OCI-LY7 (cell line): Measurements from ENCODE around the gene PITPNM1. TPM values are rescaled to one million over a fixed set of nuclear protein-coding genes. Genes with fewer than 3 reads are reported as not detected.

ENCODE experiments used
- BruUV-seq: library from RNA; stranded (reverse); fragments of 400-500 nt; replicated peaks from 2 replicates; lab custom pipeline; 2021; lab: Mats Ljungman, UMichigan
- CTCF ChIA-PET: fragments of 300-600 bp; sonication (Branson Sonifier 250); formaldehyde crosslinking; loops from one replicate; lab custom pipeline; 2022; ENCODE audit warnings: antibody characterized with exemption; ENCODE audit not compliant: unreplicated experiment; lab: Charles Lee
- POLR2A ChIA-PET: fragments of 300-600 bp; sonication (Branson Sonifier 250); formaldehyde crosslinking; loops from one replicate; lab custom pipeline; 2022; ENCODE audit warnings: antibody characterized with exemption; lab: Charles Lee
- DNase-seq: peaks from one replicate; pipeline ENCODE4 v3.0.0-alpha.2; 2015; ENCODE audit warnings: low spot score
- H2AFZ ChIP-seq: fragments of 200-600 bp; sonication (generic), shearing (Covaris generic); 2 replicates; pipeline ENCODE4 v1.6.1; 2014; ENCODE audit warnings: mild to moderate bottlenecking, antibody characterized with exemption, low read length, moderate library complexity
- H3K27ac ChIP-seq: fragments of 200-600 bp; sonication (generic); 2 replicates; pipeline ENCODE4 v1.5.1; 2014; ENCODE audit warnings: mixed run types, low read depth, mild to moderate bottlenecking, moderate library complexity, low read length, inconsistent platforms; ENCODE audit not compliant: poor library complexity, severe bottlenecking
- H3K36me3 ChIP-seq: fragments of 200-600 bp; sonication (generic); 2 replicates; pipeline ENCODE4 v1.6.1; 2014; ENCODE audit warnings: mild to moderate bottlenecking, antibody characterized with exemption, low read length, moderate library complexity, mixed read lengths; ENCODE audit not compliant: insufficient read depth
- H3K4me1 ChIP-seq: fragments of 200-600 bp; sonication (generic); 2 replicates; pipeline ENCODE4 v1.5.1; 2014; ENCODE audit warnings: mild to moderate bottlenecking, low read length; ENCODE audit not compliant: insufficient read depth, poor library complexity, severe bottlenecking
- H3K4me2 ChIP-seq: fragments of 200-600 bp; sonication (generic); 2 replicates; pipeline ENCODE4 v1.6.1; 2014; ENCODE audit warnings: mild to moderate bottlenecking, low read length
- H3K4me3 ChIP-seq: fragments of 200-600 bp; sonication (generic); 2 replicates; pipeline ENCODE4 v1.5.1; 2014; ENCODE audit warnings: mild to moderate bottlenecking, low read depth, low read length; ENCODE audit not compliant: poor library complexity, severe bottlenecking
- H3K79me2 ChIP-seq: fragments of 200-600 bp; sonication (generic); 2 replicates; pipeline ENCODE4 v1.6.1; 2016; ENCODE audit warnings: low read depth, mild to moderate bottlenecking, low read length, moderate library complexity, mixed read lengths; ENCODE audit not compliant: insufficient read depth
- H3K9me2 ChIP-seq: fragments of 200-600 bp; sonication (generic); 2 replicates; pipeline ENCODE4 v1.6.1; 2016; ENCODE audit warnings: mild to moderate bottlenecking, low read length, mixed read lengths; ENCODE audit not compliant: insufficient read depth
- H3K9me3 ChIP-seq: fragments of 200-600 bp; sonication (generic); 2 replicates; pipeline ENCODE4 v1.6.1; 2014; ENCODE audit warnings: mild to moderate bottlenecking, mixed run types, low read length, mixed read lengths
- H4K20me1 ChIP-seq: fragments of 200-600 bp; sonication (generic); 2 replicates; pipeline ENCODE4 v1.6.1; 2014; ENCODE audit warnings: mild to moderate bottlenecking, antibody characterized with exemption, low read length, moderate library complexity, mixed read lengths; ENCODE audit not compliant: insufficient read depth
- EZH2phosphoT487 ChIP-seq: fragments of 200-600 bp; sonication (generic); IDR thresholded peaks from 2 replicates; pipeline ENCODE4 v1.6.1; 2018; ENCODE audit warnings: low read depth, borderline replicate concordance, mild to moderate bottlenecking, mixed run types, antibody characterized with exemption, low read length, moderate library complexity, mixed read lengths
- intact Hi-C: fragments of 100-400 bp; cut with micrococcal nuclease; formaldehyde crosslinking; loops from one replicate; pipeline ENCODE4 v1.10.0; 2022; ENCODE audit not compliant: unreplicated experiment
- total RNA-seq, 2 experiments: library from RNA; depleted of rRNA in 1 of 2; stranded (reverse); fragments of >200 nt in 1 of 2; shearing (Covaris generic) in 1 of 2; gene quantifications; 2 replicates each; pipeline ENCODE4 v1.2.3, GENCODE V29; 2014 to 2022
- TF ChIP-seq, protein P1 (sequence below): fragments of 200-600 bp; sonication (generic); conservative IDR thresholded peaks from 2 replicates; pipeline ENCODE4 v1.5.1; 2014; ENCODE audit warnings: mild to moderate bottlenecking, antibody characterized with exemption, low read length, moderate library complexity, mixed read lengths

PITPNM1 gene
- total RNA-seq, 2 experiments from 2014 or later = 37.2 to 51.3 TPM

DNA sequence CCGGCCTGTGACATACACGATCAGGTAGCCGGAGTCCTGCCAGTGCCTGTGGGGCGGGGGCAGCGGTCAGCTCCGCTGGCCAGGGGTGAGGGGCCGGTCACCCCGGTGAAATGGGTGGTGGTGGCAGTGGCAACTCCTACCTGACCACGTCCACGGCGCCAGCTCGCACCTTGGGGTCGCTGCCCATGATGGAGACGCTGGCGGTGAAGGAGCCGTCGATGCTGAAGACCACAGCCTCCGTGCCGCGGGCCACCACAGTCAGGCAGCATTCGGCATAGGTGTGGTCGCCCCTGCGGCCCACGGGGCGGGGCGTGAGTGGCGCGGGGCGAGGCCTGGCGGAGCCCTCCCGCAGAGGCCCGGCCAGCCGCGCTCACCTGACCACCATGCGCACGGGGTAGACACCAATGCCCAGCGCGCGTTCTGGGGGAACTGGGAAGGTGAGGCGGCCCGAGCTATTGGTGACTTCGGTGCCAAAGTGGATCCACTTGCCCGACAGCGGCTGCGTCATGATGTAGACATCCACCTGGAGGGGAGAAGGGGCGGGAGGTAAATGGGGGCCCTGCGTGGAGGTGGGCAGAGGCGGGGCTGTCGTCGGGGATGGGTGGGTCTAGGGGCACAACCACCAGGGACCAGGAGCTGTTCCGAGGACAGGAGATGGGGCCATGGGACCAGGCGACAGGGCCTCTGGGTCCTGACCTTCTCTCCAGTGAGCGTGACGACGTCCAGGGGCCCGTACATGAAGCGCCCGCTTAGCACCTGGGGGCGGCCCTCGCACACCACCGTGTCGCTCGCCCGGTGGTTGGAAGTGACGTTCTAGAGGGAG is 11.4 kb downstream of the PITPNM1 start:
- DNase-seq = no peak
- POLR2A ChIA-PET = no interaction called here

DNA sequence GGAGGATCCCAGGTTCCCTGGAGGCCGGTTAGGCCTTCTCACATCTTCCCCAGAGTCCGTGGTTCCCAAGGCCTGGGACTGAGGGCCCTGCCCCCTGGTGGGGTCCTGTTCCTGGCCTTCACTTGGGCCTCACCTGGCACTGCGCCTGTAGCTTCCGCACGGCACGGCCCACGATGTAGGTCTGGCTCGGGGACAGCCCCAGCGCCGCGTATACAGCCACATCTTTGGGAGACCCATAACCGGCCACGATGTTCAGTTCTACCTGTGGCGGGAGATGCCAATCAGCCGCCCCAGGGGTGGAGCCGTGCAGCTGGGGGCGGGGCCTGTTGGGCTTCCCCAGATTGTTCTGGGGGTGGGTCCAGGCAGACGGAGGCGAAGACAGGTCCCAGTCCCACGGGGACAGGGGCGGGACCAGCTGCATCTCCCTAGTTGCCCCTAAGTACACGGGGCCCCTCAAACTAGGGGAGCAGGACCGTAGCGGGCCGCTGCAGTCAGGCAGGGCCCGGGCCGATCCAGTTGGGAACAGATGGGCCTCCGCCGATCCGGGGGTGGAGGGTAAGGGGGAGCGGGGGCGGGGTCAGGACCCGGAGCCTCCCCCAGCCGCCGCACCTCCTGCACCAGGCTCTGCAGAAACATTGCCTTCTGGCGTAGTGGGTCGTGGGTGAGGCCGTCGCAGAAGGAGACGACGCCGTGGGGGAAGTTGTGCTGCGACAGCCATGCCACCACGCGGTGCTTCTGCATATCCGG is 12.2 kb downstream of the PITPNM1 start:
- CTCF ChIA-PET = no interaction called here
- BruUV-seq = no TSS peak
- intact Hi-C loops = no loop called here

More for the DNA sequence above, 11.4 kb downstream of the PITPNM1 start:
- no TSS peak for BruUV-seq
- no peaks in the 10 kb centered on the region for H3K9me3 ChIP-seq
- no peak overlapping the region for H3K4me2 ChIP-seq
- CTCF ChIA-PET = no interaction called here
- no peaks in the 10 kb centered on the region for H4K20me1 ChIP-seq
- H3K9me2 ChIP-seq = no peaks in the 10 kb centered on the region
- no peak overlapping the region for H3K4me3 ChIP-seq
- H3K4me1 ChIP-seq = no peaks in the 10 kb centered on the region
- no peak overlapping the region for H2AFZ ChIP-seq
- H3K36me3 ChIP-seq = peaks cover 51% of the 10 kb centered on the region; the same call in 1 of the 2 replicates
- no peaks in the 10 kb centered on the region for H3K79me2 ChIP-seq
- TF ChIP-seq, protein P1, sequence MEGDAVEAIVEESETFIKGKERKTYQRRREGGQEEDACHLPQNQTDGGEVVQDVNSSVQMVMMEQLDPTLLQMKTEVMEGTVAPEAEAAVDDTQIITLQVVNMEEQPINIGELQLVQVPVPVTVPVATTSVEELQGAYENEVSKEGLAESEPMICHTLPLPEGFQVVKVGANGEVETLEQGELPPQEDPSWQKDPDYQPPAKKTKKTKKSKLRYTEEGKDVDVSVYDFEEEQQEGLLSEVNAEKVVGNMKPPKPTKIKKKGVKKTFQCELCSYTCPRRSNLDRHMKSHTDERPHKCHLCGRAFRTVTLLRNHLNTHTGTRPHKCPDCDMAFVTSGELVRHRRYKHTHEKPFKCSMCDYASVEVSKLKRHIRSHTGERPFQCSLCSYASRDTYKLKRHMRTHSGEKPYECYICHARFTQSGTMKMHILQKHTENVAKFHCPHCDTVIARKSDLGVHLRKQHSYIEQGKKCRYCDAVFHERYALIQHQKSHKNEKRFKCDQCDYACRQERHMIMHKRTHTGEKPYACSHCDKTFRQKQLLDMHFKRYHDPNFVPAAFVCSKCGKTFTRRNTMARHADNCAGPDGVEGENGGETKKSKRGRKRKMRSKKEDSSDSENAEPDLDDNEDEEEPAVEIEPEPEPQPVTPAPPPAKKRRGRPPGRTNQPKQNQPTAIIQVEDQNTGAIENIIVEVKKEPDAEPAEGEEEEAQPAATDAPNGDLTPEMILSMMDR = no peak
- intact Hi-C loops = no loop called here
- no peak overlapping the region for H3K27ac ChIP-seq

More for the DNA sequence above, 12.2 kb downstream of the PITPNM1 start:
- POLR2A ChIA-PET = no interaction called here
- H3K9me2 ChIP-seq = no peaks in the 10 kb centered on the region
- no peaks in the 10 kb centered on the region for H3K4me1 ChIP-seq
- DNase-seq = peak; percentile 25
- H4K20me1 ChIP-seq = no peaks in the 10 kb centered on the region
- no peak overlapping the region for H2AFZ ChIP-seq
- no peak overlapping the region for H3K4me2 ChIP-seq
- peaks cover 58% of the 10 kb centered on the region for H3K36me3 ChIP-seq
- TF ChIP-seq, protein P1 = no peak
- TF ChIP-seq EZH2phosphoT487 = no peak
- H3K79me2 ChIP-seq = no peaks in the 10 kb centered on the region
- no peak overlapping the region for H3K27ac ChIP-seq
- H3K4me3 ChIP-seq = no peak overlapping the region
- no peaks in the 10 kb centered on the region for H3K9me3 ChIP-seq
